PC-3 (cell line): ENCODE measurements around the gene POLDIP2. TPM values are rescaled to one million over a fixed set of nuclear protein-coding genes. Genes with fewer than 3 reads are reported as not detected.

Experiments used
- ATAC-seq: fragments of 200-7000 bp; cut with Tn5 transposase; 2 replicates; pipeline ENCODE4 v1.9.1; 2020; ENCODE audit warnings: mild to moderate bottlenecking, moderate library complexity
- Bru-seq: library from RNA; stranded (reverse); fragments of 400-500 nt; gene quantifications from one replicate; lab custom pipeline; 2021; lab: Mats Ljungman, UMichigan
- BruChase-seq, 2 experiments: library from RNA; stranded (reverse); fragments of 400-500 nt; gene quantifications; one replicate each; lab custom pipeline; 2021; lab: Mats Ljungman, UMichigan
- BruUV-seq: library from RNA; stranded (reverse); fragments of 400-500 nt; replicated peaks from 2 replicates; lab custom pipeline; 2021; lab: Mats Ljungman, UMichigan
- CTCF ChIA-PET: fragments of 300-600 bp; sonication (Branson Sonifier 250); formaldehyde crosslinking; loops from one replicate; lab custom pipeline; 2022; ENCODE audit warnings: antibody characterized with exemption; lab: Charles Lee
- POLR2A ChIA-PET: fragments of 300-600 bp; sonication (Branson Sonifier 250); formaldehyde crosslinking; loops from one replicate; lab custom pipeline; 2022; ENCODE audit warnings: antibody characterized with exemption; ENCODE audit not compliant: unreplicated experiment; lab: Charles Lee
- DNase-seq: peaks from one replicate; pipeline ENCODE4 v3.0.0-alpha.2; 2015
- H2AFZ ChIP-seq: fragments of 300-600 bp; sonication (generic); 2 replicates; pipeline ENCODE4 v1.6.0; 2016; ENCODE audit warnings: antibody characterized with exemption, low read length
- H3F3A ChIP-seq: fragments of 300-600 bp; sonication (generic); one replicate; pipeline ENCODE4 v1.6.0; 2017; ENCODE audit warnings: antibody characterized with exemption, low read length, control low read depth, mild to moderate bottlenecking; ENCODE audit not compliant: unreplicated experiment
- H3K27ac ChIP-seq: fragments of 300-600 bp; sonication (generic); 2 replicates; pipeline ENCODE4 v1.5.1; 2016; ENCODE audit warnings: mild to moderate bottlenecking, low read length
- H3K27me3 ChIP-seq: fragments of 300-600 bp; sonication (generic); 2 replicates; pipeline ENCODE4 v1.6.1; 2016; ENCODE audit warnings: low read length, mixed read lengths
- H3K36me3 ChIP-seq: fragments of 300-600 bp; sonication (generic); 2 replicates; pipeline ENCODE4 v1.6.1; 2016; ENCODE audit warnings: low read depth, mixed run types, low read length, mixed read lengths
- H3K4me1 ChIP-seq: fragments of 300-600 bp; sonication (generic); 2 replicates; pipeline ENCODE4 v1.5.1; 2016; ENCODE audit warnings: low read length; ENCODE audit not compliant: insufficient read depth
- H3K4me2 ChIP-seq: fragments of 300-600 bp; sonication (generic); 2 replicates; pipeline ENCODE4 v1.6.0; 2016; ENCODE audit warnings: low read length
- H3K4me3 ChIP-seq: fragments of 300-600 bp; sonication (generic); 2 replicates; pipeline ENCODE4 v1.5.1; 2016; ENCODE audit warnings: mild to moderate bottlenecking, low read length, mixed read lengths
- H3K79me2 ChIP-seq: fragments of 300-600 bp; sonication (generic); 2 replicates; pipeline ENCODE4 v1.6.1; 2017; ENCODE audit warnings: low read length, mixed read lengths
- H3K9ac ChIP-seq: fragments of 300-600 bp; sonication (generic); 2 replicates; pipeline ENCODE4 v1.6.0; 2016; ENCODE audit warnings: mild to moderate bottlenecking, low read length
- H3K9me2 ChIP-seq: fragments of 300-600 bp; sonication (generic); replicated peaks from 2 replicates; pipeline ENCODE4 v1.6.1; 2016; ENCODE audit warnings: mixed run types, low read length, mixed read lengths
- H3K9me3 ChIP-seq: fragments of 300-600 bp; sonication (generic); 2 replicates; pipeline ENCODE4 v1.6.1; 2016; ENCODE audit warnings: low read length, mixed read lengths
- H4K20me1 ChIP-seq: fragments of 300-600 bp; sonication (generic); 2 replicates; pipeline ENCODE4 v1.6.1; 2016; ENCODE audit warnings: low read length, mixed read lengths
- EZH2 ChIP-seq: fragments of 300-600 bp; sonication (generic); IDR thresholded peaks from one replicate; pipeline ENCODE4 v1.6.1; 2017; ENCODE audit warnings: antibody characterized with exemption, mild to moderate bottlenecking, low read length; ENCODE audit not compliant: unreplicated experiment
- EZH2phosphoT487 ChIP-seq: fragments of 300-600 bp; sonication (generic); IDR thresholded peaks from 2 replicates; pipeline ENCODE4 v1.6.1; 2018; ENCODE audit warnings: mild to moderate bottlenecking, antibody characterized with exemption, low read length, borderline replicate concordance
- intact Hi-C: fragments of 100-400 bp; cut with micrococcal nuclease; formaldehyde crosslinking; loops from 2 replicates; pipeline ENCODE4 v1.9.0; 2023
- long read RNA-seq: library from polyadenylated mRNA; unstranded; transcript quantifications from one replicate; pipeline ENCODE4 v2.0.0, GENCODE V29; 2021; ENCODE audit not compliant: unreplicated experiment
- total RNA-seq: library from RNA; depleted of rRNA; stranded (reverse); fragments of >200 nt; gene quantifications from 2 replicates; pipeline ENCODE4 v1.2.3, GENCODE V29; 2014; rRNA removed
- TF ChIP-seq, protein P1 (sequence below): fragments of 300-600 bp; sonication (generic); conservative IDR thresholded peaks from 2 replicates; pipeline ENCODE4 v1.5.1; 2017; ENCODE audit warnings: antibody characterized with exemption, low read depth, mild to moderate bottlenecking, low read length

The POLDIP2 gene, protein sequence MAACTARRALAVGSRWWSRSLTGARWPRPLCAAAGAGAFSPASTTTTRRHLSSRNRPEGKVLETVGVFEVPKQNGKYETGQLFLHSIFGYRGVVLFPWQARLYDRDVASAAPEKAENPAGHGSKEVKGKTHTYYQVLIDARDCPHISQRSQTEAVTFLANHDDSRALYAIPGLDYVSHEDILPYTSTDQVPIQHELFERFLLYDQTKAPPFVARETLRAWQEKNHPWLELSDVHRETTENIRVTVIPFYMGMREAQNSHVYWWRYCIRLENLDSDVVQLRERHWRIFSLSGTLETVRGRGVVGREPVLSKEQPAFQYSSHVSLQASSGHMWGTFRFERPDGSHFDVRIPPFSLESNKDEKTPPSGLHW
- total RNA-seq, result 136 and 137 TPM in 2 replicates
- percentile 75 among the genes with signal in this experiment for Bru-seq, nascent RNA
- BruChase-seq, experiment 1, labeled RNA remaining after a 6-hour chase, result percentile 87 among the genes with signal in this experiment
- BruChase-seq, experiment 2, labeled RNA remaining after a 2-hour chase, result percentile 78 among the genes with signal in this experiment
- long read RNA-seq, transcript POLDIP2-201 (11 exons, 2,121 nt), result major isoform, 214 of 262 reads
- long read RNA-seq, partial matches to known transcripts, result 16 of 262 reads
- long read RNA-seq, other reads (novel, unspliced or antisense), result 32 of 262 reads

DNA sequence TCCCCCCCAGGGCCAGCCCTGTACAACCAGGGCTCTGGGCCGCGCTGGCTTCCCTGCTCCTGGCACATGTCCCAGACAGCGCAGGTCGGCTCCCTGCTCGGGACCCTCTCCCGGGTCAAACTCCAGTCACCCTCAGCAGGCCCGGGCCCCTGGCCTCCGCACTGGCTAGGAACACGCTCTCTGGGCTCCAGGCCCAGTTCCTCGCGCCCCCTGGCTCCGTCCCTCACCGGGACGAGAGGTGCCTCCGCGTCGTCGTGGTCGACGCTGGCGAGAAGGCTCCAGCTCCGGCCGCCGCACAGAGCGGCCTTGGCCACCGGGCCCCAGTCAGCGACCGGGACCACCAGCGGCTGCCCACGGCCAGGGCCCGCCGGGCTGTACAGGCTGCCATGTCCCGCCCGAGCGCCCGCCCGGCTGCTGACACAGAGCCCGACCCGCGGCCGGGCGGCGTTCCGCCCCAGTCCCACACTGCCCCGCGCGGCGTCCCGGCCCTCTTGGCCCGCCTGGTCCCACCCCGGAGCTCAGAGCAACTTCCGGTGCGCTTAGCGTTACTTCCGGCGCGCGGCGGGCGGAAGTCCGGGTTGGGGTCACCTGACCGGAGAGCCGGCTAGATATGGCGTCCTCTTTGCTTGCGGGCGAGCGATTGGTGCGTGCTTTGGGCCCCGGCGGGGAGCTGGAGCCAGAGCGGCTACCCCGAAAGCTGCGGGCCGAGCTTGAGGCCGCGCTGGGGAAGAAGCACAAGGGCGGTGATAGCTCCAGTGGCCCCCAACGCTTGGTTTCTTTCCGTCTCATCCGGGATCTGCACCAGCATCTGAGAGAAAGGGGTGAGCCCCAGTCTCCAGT lies at the start of gene POLDIP2:
POLDIP2 (minus strand) TSS at position 467 of the 840 bp plus-strand sequence; CDS start at position 388, 79 bp downstream.
- ChIA-PET CTCF (interaction anchor here (1.2 kb wide), 1 partner anchor 22 kb away, joined by 6 read pairs; the partner anchor contains the start of gene TNFAIP1), POLR2A (interaction anchor here (0.6 to 1.2 kb wide), 5 partner anchors 22 to 150 kb away, joined by 3 to 12 read pairs (median 4); partner anchors contain the start of gene TNFAIP1)
- H3K4me2 ChIP-seq, result peak within 1 kb of the TSS; percentile 88
- no peaks in the 10 kb centered on the region for H3K27me3 ChIP-seq
- peaks cover 10% of the 10 kb centered on the region; the same call in 1 of the 2 replicates for H3K4me1 ChIP-seq
- no peaks in the 10 kb centered on the region for H3K9me2 ChIP-seq
- intact Hi-C loops, result loop anchor here (1.0 kb wide), 2 partner anchors 10 to 22 kb away; partner anchors contain the start of genes IFT20 and TNFAIP1
- H3K27ac ChIP-seq, result peak within 1 kb of the TSS; percentile 36; the same call in 1 of the 2 replicates
- H4K20me1 ChIP-seq, result no peaks in the 10 kb centered on the region
- peak within 1 kb of the TSS; percentile 89 for H3K4me3 ChIP-seq
- TF ChIP-seq, protein P1, sequence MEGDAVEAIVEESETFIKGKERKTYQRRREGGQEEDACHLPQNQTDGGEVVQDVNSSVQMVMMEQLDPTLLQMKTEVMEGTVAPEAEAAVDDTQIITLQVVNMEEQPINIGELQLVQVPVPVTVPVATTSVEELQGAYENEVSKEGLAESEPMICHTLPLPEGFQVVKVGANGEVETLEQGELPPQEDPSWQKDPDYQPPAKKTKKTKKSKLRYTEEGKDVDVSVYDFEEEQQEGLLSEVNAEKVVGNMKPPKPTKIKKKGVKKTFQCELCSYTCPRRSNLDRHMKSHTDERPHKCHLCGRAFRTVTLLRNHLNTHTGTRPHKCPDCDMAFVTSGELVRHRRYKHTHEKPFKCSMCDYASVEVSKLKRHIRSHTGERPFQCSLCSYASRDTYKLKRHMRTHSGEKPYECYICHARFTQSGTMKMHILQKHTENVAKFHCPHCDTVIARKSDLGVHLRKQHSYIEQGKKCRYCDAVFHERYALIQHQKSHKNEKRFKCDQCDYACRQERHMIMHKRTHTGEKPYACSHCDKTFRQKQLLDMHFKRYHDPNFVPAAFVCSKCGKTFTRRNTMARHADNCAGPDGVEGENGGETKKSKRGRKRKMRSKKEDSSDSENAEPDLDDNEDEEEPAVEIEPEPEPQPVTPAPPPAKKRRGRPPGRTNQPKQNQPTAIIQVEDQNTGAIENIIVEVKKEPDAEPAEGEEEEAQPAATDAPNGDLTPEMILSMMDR, result no peak
- no peak for TF ChIP-seq EZH2phosphoT487
- peak within 1 kb of the TSS; percentile 79 for H2AFZ ChIP-seq
- H3K9me3 ChIP-seq, result no peaks in the 10 kb centered on the region
- H3F3A ChIP-seq, result no peaks in the 10 kb centered on the region
- peaks cover 28% of the 10 kb centered on the region for H3K36me3 ChIP-seq
- H3K9ac ChIP-seq, result peak within 1 kb of the TSS; percentile 99
- DNase-seq, result peak; percentile 90
- no TSS peak for BruUV-seq
- peaks cover 31% of the 10 kb centered on the region for H3K79me2 ChIP-seq
- peak; percentile 99 for ATAC-seq

DNA sequence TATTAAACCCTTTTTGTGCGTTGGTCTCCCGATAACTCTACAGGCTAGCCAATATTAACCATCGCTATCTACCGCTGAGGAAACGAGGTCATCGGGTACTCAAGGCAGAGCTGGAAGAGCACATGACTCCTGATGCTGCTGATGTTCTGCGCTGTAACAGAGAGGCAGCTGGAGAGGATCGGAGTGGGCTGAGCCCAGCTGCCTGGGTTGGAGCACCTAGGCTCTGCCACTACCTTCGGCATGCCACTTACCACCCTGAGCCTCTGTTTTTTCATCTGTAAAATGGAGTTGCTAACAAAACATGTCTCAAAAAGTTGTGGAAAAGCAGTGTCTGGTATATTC lies 49.1 kb upstream of the POLDIP2 start:
- H3K9ac ChIP-seq, result no peak overlapping the region
- no peaks in the 10 kb centered on the region for H3K27me3 ChIP-seq
- H4K20me1 ChIP-seq, result no peaks in the 10 kb centered on the region
- no peaks in the 10 kb centered on the region for H3K9me2 ChIP-seq
- peaks cover 22% of the 10 kb centered on the region for H3K79me2 ChIP-seq
- no peaks in the 10 kb centered on the region for H3K9me3 ChIP-seq
- TF ChIP-seq EZH2phosphoT487 (no peak), EZH2 (no peak)
- TF ChIP-seq, protein P1, result no peak
- ChIA-PET CTCF (no interaction called here), POLR2A (no interaction called here)
- peak overlapping the region; percentile 92 for H2AFZ ChIP-seq
- H3K36me3 ChIP-seq, result no peaks in the 10 kb centered on the region
- no peak overlapping the region for H3K27ac ChIP-seq
- no TSS peak for BruUV-seq
- H3K4me1 ChIP-seq, result peaks cover 20% of the 10 kb centered on the region
- DNase-seq (no peak), ATAC-seq (no peak)
- peak overlapping the region; percentile 99 for H3K4me2 ChIP-seq
- intact Hi-C loops, result loop anchor here (10.0 kb wide), 1 partner anchor 138 kb away; no protein-coding TSS in a partner anchor
- no peaks in the 10 kb centered on the region for H3F3A ChIP-seq
- peak overlapping the region; percentile 88 for H3K4me3 ChIP-seq
